Dermis lymphatic vessel endothelial cell (primary cell): ENCODE measurements around the gene SSRP1. TPM values are rescaled to one million over a fixed set of nuclear protein-coding genes. Genes with fewer than 3 reads are reported as not detected.

ENCODE experiments used
- total RNA-seq: library from RNA; depleted of rRNA; stranded (reverse); fragments of >200 nt; gene quantifications from 2 replicates; pipeline ENCODE4 v1.2.1, GENCODE V29; 2014

Gene SSRP1
- 38.7 and 62.8 TPM in 2 replicates for total RNA-seq

DNA sequence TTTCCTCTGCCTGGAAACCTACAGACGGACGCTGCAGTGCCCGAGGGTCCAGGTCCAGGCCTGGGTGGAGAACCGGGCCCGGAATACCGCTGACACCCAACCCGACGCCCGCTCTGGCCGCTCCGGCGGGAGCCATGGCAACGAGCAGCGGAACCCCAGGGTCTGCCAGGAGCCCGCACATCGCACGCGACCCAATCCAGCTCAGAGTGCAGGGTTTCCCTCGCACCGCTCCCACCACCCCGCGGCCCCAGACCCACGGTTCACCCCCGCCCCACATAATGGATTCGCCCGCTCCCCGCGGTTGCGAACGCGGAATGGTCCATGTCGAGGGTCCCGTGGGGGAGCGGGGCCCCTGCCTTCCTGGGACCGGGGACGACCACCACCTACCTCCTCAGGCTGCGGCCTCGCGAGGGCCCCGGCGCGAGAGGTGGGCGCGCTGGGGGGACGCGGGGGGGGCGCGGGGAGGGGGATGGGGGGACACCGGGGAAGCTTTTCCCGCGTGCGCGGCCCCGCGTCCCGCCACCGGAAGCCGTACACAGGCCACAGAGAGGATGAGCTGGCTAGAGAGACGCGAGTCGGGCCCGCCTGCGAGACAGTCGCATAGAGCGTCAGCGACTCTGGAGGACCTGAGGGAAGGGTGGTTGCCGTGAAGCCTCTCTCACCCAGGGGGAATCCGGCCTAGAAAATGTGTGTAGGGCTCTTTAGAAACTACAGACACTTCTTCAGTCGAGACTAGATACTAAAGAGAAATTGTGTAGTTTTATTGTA, at the start of gene SSRP1:
SSRP1 (minus strand) TSS at position 550 of the 768 bp plus-strand sequence. CDS start 771 bp downstream, outside the sequence.

DNA sequence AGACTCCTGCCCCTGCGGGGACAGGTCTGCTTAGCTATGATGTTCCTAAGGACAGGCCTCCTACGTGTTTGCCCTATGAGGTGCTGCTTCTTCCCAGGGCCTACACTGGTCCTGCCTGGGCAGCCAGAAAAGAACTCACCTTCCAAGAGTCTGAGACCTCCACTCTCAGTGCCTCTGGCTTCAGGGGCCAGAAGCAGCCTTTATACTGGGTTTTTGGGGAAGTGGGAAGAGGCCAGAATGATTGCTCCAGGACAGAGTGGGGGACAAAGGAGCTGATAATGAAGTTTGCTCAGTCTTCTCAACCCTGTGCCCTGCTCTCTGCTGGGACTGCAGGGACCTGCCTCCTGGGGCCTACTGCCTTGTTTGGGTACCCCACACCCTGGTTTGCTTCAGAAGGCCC, 45.3 kb upstream of the SSRP1 start, which contains the start of gene PRG3:
PRG3 (minus strand) TSS at position 176 of the 400 bp plus-strand sequence. CDS start 442 bp downstream, outside the sequence.

GRCh38 chr11:57338142-57338541, 2.5 kb upstream of the SSRP1 start, which contains the start of gene P2RX3:
TSS of gene P2RX3 (plus strand) at chr11:57338352. CDS start at chr11:57338551, 199 bp downstream.

GRCh38 chr11:57324886-57325734, 10.6 kb downstream of the SSRP1 start, which contains the start of gene TNKS1BP1:
TSS of gene TNKS1BP1 (minus strand) at chr11:57324952. CDS start at chr11:57321885, 3,067 bp downstream.

Other genes starting within 250 kb of the SSRP1 start
- under 0.01 TPM in 2 replicates for gene LRRC55, start 153.9 kb downstream of the SSRP1 start, total RNA-seq
- gene APLNR, start 98.6 kb downstream of the SSRP1 start, total RNA-seq: under 0.01 TPM in 1 of 2 replicates, not detected in the other
- 45.7 and 47.4 TPM in 2 replicates for gene TNKS1BP1, start 10.9 kb downstream of the SSRP1 start, total RNA-seq
- gene P2RX3, start 2.5 kb upstream of the SSRP1 start, total RNA-seq: not detected in 2 replicates
- gene PRG3, start 45.3 kb upstream of the SSRP1 start, total RNA-seq: not detected in 2 replicates
- gene PRG2, start 54.8 kb upstream of the SSRP1 start, total RNA-seq: 0.11 and 0.26 TPM in 2 replicates
- gene SLC43A3, start 91.2 kb upstream of the SSRP1 start, total RNA-seq: 15.4 and 15.6 TPM in 2 replicates
- gene RTN4RL2, start 124.6 kb upstream of the SSRP1 start, total RNA-seq: 0.11 TPM in 1 of 2 replicates, not detected in the other
- 13.5 and 22.3 TPM in 2 replicates for gene SLC43A1, start 179.8 kb upstream of the SSRP1 start, total RNA-seq
- 33.8 and 35.8 TPM in 2 replicates for gene TIMM10, start 194.9 kb upstream of the SSRP1 start, total RNA-seq
- not detected in 2 replicates for gene SMTNL1, start 201.7 kb upstream of the SSRP1 start, total RNA-seq
- 32.1 and 39.1 TPM in 2 replicates for gene UBE2L6, start 231.8 kb upstream of the SSRP1 start, total RNA-seq